GM21825 (cell line): ENCODE results near the gene HAND1.

Experiments
- ATAC-seq: cut with Tn5 transposase; IDR thresholded peaks from one replicate; pipeline ENCODE4 v1.9.1; 2021; ENCODE audit warnings: mild to moderate bottlenecking, moderate library complexity; ENCODE audit not compliant: unreplicated experiment

The HAND1 gene

GRCh38 chr5:154479944-154480750, 2.1 kb upstream of the HAND1 start:
- ATAC-seq = no peak

- no peak for ATAC-seq
Measured at GRCh38 chr5:154479160-154479943, 1.3 kb upstream of the HAND1 start.

- ATAC-seq = no peak
Measured at GRCh38 chr5:154478752-154479159, 729 bp upstream of the HAND1 start.

- ATAC-seq = no peak
Measured at GRCh38 chr5:154477382-154478223, 424 bp downstream of the HAND1 start.

- no peak for ATAC-seq
Measured at GRCh38 chr5:154476354-154477205, 1.4 kb downstream of the HAND1 start.

GRCh38 chr5:154475591-154476353, 2.3 kb downstream of the HAND1 start:
- no peak for ATAC-seq

GRCh38 chr5:154474396-154475334, 3.4 kb downstream of the HAND1 start:
- no peak for ATAC-seq

- no peak for ATAC-seq
Measured at GRCh38 chr5:154473581-154474283, 4.3 kb downstream of the HAND1 start.

GRCh38 chr5:154472871-154473580, 5.0 kb downstream of the HAND1 start:
- no peak for ATAC-seq

GRCh38 chr5:154470947-154471870, 6.8 kb downstream of the HAND1 start:
- no peak for ATAC-seq

- no peak for ATAC-seq
Measured at GRCh38 chr5:154470137-154470536, 7.9 kb downstream of the HAND1 start.

- ATAC-seq = peak; percentile 87
Measured at GRCh38 chr5:154467655-154468354, 10.2 kb downstream of the HAND1 start.

- no peak for ATAC-seq
Measured at GRCh38 chr5:154466671-154467070, 11.4 kb downstream of the HAND1 start.

- ATAC-seq = no peak
Measured at GRCh38 chr5:154466147-154466546, 11.9 kb downstream of the HAND1 start.

GRCh38 chr5:154465169-154465568, 12.9 kb downstream of the HAND1 start:
- ATAC-seq = no peak

GRCh38 chr5:154464438-154464837, 13.6 kb downstream of the HAND1 start:
- no peak for ATAC-seq
